Nephron progenitor cell (in vitro differentiated cells): ENCODE results near the gene ISLR.

Source experiments
- DNase-seq: peaks from one replicate; pipeline ENCODE4 v3.0.0; 2021
- H3K27ac Mint-ChIP-seq: 2 replicates; pipeline ENCODE4 v1.8.0; 2021; ENCODE audit warnings: mild to moderate bottlenecking, moderate library complexity, mixed read lengths
- H3K27me3 Mint-ChIP-seq: 2 replicates; pipeline ENCODE4 v1.8.0; 2021; ENCODE audit warnings: mild to moderate bottlenecking, low read depth, mixed read lengths; ENCODE audit not compliant: poor library complexity
- H3K36me3 Mint-ChIP-seq: 2 replicates; pipeline ENCODE4 v1.8.0; 2021; ENCODE audit warnings: low read depth, mixed read lengths
- H3K4me1 Mint-ChIP-seq: 2 replicates; pipeline ENCODE4 v1.8.0; 2021; ENCODE audit warnings: mixed read lengths
- H3K4me3 Mint-ChIP-seq: 2 replicates; pipeline ENCODE4 v1.8.0; 2021; ENCODE audit warnings: mild to moderate bottlenecking, moderate library complexity, mixed read lengths
- H3K9me3 Mint-ChIP-seq: 2 replicates; pipeline ENCODE4 v1.8.0; 2021; ENCODE audit warnings: mild to moderate bottlenecking, moderate library complexity, mixed read lengths
- TF ChIP-seq, protein P1 (sequence below): fragments of 200-600 bp; sonication (generic); IDR thresholded peaks from 2 replicates; pipeline ENCODE4 v1.5.0; 2021; ENCODE audit warnings: antibody characterized with exemption

Gene ISLR

DNA sequence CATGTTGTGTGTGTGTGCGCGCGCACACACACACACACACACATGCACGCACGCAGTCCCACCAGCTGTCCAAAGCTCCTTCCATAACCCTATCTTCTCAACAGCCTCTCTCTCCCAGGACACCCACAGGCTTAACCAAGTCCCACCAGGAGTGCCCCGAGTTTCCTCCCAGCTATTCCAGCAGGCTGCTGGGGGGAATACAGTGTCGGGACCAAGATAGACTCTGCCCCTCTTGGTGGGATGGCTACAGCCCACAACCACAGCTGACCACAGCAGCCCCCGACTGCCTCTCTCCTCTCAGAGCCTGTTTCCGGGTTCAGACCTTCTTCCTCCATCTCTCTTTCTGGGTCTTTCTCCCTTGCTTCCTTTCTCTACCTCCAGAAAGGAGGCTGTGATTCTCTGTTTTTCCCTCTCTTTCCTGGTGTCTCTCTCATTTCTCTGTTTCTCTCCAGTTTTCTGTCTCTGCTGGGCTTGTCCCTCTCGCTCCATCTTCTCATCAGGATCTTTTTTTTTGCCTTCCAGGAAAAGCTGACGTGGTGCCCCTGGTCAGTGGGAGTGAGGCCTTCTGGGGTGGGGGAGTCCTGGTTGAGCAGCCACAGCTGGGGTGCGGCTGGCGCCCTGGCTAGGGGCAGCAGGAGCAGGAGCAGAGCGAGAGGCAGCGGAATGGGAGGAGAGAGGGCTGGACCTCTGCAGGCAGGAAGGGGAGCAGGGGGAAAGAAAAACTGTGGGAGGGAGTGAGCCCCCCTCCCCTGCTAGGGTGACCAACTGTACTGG, 3.3 kb upstream of the ISLR start:
- no peaks in the 10 kb centered on the region for H3K9me3 Mint-ChIP-seq

DNA sequence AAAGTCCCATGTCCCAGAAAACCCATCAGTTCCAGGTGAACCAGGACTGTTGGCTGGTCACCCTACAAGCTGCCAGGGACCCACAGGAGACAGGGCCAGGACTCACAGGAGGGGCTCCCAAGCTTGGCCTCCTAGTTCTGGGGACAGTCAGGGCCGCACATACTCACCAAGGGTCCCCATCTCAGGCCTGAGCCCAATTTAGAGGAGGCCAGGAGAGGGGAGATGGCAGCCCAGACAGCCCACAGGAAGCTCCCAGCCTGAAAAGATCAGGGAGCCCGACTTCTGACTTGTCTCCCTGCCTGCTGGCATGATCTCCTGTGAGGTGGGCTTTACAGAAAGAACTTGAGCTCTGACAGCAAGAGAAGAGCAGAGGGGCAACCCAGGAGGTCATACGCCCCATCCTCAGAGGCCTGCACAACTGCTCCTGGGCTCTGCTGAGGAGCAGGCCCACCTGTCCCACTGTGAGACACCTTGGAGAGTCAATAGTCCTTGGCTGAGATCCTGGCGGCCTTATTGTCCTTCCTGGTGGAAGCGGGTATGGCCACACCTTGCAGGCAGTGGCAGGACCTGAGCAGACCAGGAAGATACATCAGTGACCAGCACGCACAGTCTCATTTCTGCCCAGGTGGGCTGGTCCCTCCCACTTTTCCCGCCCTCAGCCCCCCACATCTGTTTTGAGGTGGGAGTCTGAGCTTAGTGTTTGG, 2.5 kb upstream of the ISLR start:
- Mint-ChIP-seq H3K4me3 (no peak overlapping the region), H3K9me3 (no peaks in the 10 kb centered on the region), H3K36me3 (no peaks in the 10 kb centered on the region), H3K27ac (no peak overlapping the region), H3K4me1 (peaks cover 84% of the 10 kb centered on the region), H3K27me3 (peaks cover 10% of the 10 kb centered on the region)
- TF ChIP-seq, protein P1, sequence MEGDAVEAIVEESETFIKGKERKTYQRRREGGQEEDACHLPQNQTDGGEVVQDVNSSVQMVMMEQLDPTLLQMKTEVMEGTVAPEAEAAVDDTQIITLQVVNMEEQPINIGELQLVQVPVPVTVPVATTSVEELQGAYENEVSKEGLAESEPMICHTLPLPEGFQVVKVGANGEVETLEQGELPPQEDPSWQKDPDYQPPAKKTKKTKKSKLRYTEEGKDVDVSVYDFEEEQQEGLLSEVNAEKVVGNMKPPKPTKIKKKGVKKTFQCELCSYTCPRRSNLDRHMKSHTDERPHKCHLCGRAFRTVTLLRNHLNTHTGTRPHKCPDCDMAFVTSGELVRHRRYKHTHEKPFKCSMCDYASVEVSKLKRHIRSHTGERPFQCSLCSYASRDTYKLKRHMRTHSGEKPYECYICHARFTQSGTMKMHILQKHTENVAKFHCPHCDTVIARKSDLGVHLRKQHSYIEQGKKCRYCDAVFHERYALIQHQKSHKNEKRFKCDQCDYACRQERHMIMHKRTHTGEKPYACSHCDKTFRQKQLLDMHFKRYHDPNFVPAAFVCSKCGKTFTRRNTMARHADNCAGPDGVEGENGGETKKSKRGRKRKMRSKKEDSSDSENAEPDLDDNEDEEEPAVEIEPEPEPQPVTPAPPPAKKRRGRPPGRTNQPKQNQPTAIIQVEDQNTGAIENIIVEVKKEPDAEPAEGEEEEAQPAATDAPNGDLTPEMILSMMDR, result no peak
- DNase-seq, result no peak

More for the DNA sequence above, 3.3 kb upstream of the ISLR start:
- Mint-ChIP-seq H3K36me3 (no peaks in the 10 kb centered on the region), H3K4me3 (peak overlapping the region; percentile 1), H3K27me3 (peaks cover 10% of the 10 kb centered on the region), H3K4me1 (peaks cover 76% of the 10 kb centered on the region), H3K27ac (peak overlapping the region; percentile 87)
- no peak for DNase-seq
- TF ChIP-seq, protein P1, result no peak

- H3K27me3 Mint-ChIP-seq, result peaks cover 10% of the 10 kb centered on the region
- H3K36me3 Mint-ChIP-seq, result no peaks in the 10 kb centered on the region
- H3K4me1 Mint-ChIP-seq, result peaks cover 94% of the 10 kb centered on the region
- no peak overlapping the region for H3K27ac Mint-ChIP-seq
- H3K4me3 Mint-ChIP-seq, result no peak overlapping the region
- H3K9me3 Mint-ChIP-seq, result no peaks in the 10 kb centered on the region
- TF ChIP-seq, protein P1, result no peak
- no peak for DNase-seq
Measured at GRCh38 chr15:74171965-74172541, 1.5 kb upstream of the ISLR start.

DNA sequence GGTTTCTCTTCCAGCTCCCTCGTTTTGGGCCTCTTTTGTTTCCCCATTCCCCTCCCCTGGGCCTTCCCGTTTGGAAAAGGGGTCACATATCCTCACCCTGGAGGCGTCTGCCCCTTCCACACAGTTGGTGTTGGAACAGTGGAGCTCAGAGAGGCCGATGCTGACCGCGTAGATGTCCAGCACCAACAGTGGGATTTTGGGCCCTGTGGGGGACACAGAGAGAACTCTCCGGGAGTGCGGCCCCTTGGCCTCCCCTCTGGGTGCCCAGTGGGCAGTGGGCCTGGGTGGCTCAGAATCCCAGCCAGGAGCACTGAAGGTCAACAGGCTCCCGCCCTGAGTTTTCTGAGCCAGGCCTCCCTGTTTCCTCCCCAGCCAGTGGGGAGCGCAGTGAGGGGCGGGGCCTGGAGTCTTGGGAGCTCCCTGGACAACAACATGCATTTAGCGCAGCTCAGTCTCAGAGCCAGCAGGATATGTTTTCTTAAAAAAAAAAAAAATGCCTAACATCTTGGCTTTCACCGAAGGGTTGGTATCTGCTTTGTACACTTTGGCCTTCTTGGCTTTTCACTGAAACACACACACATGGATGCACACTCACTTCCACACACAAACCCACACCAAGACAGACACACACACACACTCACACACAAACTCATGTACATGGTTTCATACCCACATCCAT, 670 bp upstream of the ISLR start:
- Mint-ChIP-seq H3K4me3 (peak overlapping the region; percentile 50), H3K4me1 (peaks cover 98% of the 10 kb centered on the region), H3K36me3 (no peaks in the 10 kb centered on the region), H3K27me3 (peaks cover 8% of the 10 kb centered on the region), H3K9me3 (no peaks in the 10 kb centered on the region), H3K27ac (peak overlapping the region; percentile 92)
- TF ChIP-seq, protein P1, result no peak
- peak; percentile 50 for DNase-seq

GRCh38 chr15:74174219-74174957, 878 bp downstream of the ISLR start:
- TF ChIP-seq, protein P1, result no peak
- Mint-ChIP-seq H3K27me3 (peaks cover 8% of the 10 kb centered on the region), H3K4me3 (peak overlapping the region; percentile 25), H3K27ac (peak overlapping the region; percentile 92), H3K4me1 (peaks cover 97% of the 10 kb centered on the region), H3K9me3 (no peaks in the 10 kb centered on the region), H3K36me3 (no peaks in the 10 kb centered on the region)
- DNase-seq, result peak; percentile 46
